ENCODE results near the gene TRMO.

Gene TRMO

DNA sequence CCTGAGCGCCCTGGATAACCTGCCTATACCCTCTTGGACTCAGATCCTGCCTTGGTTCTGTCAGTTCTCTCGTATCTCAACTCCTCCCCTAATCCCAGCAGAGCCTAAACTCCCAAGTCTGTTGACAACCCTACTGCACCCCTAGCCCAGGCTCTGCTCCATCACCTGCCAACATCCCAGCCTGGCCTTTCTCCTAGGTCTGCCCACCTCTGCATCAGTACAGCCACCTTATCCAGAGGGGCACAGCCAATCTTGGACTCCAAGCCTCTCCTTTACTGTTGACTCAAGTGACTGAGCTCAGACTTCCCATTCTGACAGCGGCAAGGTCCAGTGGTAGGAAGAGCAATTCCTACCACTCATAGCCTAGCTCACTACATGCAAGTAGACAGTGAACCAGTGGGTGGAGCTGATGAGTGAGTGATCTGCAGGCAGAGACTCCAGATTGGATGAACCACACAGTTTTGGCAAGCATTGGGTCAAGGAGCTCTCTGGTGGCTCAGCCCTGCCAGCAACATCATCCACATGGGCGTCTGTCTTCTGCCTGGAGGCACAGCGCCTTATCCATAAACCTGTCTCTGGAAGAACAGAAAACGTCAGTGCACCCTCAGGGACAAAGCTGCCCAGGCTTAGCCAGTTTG is 26.5 kb downstream of the TRMO start:
- peak; percentile 31 for DNase-seq
- Histone ChIP-seq H3K27ac (no peak overlapping the region), H3K4me3 (ENCODE audit: low read depth, low read length) (no peak overlapping the region), H3K27me3 (replicated peaks) (no peaks in the 10 kb centered on the region), H3K36me3 (replicated peaks) (no peaks in the 10 kb centered on the region)
- in situ Hi-C loops (cut with HindIII; ENCODE audit: low pct_ligation_motif_present, low sequenced_read_pairs): no loop called here
- TF ChIP-seq, protein P1, sequence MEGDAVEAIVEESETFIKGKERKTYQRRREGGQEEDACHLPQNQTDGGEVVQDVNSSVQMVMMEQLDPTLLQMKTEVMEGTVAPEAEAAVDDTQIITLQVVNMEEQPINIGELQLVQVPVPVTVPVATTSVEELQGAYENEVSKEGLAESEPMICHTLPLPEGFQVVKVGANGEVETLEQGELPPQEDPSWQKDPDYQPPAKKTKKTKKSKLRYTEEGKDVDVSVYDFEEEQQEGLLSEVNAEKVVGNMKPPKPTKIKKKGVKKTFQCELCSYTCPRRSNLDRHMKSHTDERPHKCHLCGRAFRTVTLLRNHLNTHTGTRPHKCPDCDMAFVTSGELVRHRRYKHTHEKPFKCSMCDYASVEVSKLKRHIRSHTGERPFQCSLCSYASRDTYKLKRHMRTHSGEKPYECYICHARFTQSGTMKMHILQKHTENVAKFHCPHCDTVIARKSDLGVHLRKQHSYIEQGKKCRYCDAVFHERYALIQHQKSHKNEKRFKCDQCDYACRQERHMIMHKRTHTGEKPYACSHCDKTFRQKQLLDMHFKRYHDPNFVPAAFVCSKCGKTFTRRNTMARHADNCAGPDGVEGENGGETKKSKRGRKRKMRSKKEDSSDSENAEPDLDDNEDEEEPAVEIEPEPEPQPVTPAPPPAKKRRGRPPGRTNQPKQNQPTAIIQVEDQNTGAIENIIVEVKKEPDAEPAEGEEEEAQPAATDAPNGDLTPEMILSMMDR (IDR thresholded peaks at IDR 0.05; ENCODE audit: low read depth, low read length, missing control alignments): peak; percentile 43

DNA sequence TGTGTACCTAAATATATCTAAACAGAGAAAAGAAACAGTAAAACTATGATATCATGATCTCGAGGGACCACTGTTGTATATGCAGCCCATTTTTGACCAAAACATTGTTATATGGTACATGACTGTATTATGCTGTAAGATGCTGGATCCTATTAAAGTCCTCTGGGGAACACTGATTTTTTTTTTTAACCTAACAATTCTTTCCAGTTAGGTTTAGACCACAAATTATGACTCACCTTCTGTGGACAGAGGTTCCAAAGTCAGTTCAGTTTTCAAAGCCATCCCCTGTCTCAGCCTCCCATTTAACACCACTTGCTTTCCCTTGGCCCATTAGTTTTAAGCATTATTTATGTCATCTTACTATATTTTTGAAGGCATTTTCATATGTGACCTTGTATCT is 27.1 kb downstream of the TRMO start:
- Histone ChIP-seq H3K36me3 (replicated peaks) (no peaks in the 10 kb centered on the region), H3K27me3 (replicated peaks) (no peaks in the 10 kb centered on the region), H3K27ac (no peak overlapping the region), H3K4me3 (ENCODE audit: low read depth, low read length) (no peak overlapping the region)
- no peak for DNase-seq
- in situ Hi-C loops (cut with HindIII; ENCODE audit: low pct_ligation_motif_present, low sequenced_read_pairs): no loop called here
- TF ChIP-seq, protein P1 (IDR thresholded peaks at IDR 0.05; ENCODE audit: low read depth, low read length, missing control alignments): no peak

DNA sequence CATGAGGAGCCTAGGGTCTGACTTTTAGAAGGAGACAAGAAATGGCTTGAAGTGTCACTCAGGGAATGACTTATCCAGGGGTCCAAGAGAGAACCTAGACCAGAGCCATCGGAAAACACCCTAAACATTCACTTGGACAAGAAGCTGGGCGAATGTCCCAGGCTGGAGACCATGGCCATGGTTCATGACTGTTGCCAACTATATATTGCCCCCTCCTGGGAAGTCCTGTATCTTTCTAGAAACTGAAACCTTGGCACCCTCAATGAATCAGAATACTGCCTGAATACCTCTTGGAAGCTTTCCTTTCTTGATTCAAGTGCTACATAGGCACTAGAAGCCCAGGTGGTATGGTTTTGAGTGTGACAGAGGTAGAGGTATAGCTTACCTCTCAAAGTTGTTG is 29.9 kb downstream of the TRMO start:
- Histone ChIP-seq H3K27ac (no peak overlapping the region), H3K36me3 (replicated peaks) (no peaks in the 10 kb centered on the region), H3K27me3 (replicated peaks) (no peaks in the 10 kb centered on the region), H3K4me3 (ENCODE audit: low read depth, low read length) (no peak overlapping the region)
- TF ChIP-seq, protein P1 (IDR thresholded peaks at IDR 0.05; ENCODE audit: low read depth, low read length, missing control alignments): no peak
- DNase-seq: no peak
- in situ Hi-C loops (cut with HindIII; ENCODE audit: low pct_ligation_motif_present, low sequenced_read_pairs): no loop called here

DNA sequence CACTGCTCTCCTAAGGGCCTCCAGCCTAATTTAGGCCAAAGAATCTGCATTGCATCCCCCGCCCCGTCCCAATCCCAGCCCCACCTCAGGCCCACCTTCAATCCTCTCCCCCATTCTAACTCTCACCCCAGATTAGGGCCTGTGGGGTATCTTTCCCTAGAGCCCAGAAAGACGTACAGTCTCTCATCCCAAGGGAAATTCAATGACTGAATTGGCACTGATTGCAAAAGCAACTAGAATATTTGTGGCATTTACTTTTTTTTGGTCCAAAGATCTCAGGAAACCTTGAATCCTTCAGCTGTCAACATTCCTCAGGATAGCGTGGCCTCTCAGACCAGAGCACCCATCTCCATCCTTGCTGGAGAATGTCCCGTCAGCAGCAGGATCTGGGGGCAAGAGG is 30.6 kb downstream of the TRMO start:
- Histone ChIP-seq H3K4me3 (ENCODE audit: low read depth, low read length) (no peak overlapping the region), H3K27ac (no peak overlapping the region), H3K36me3 (replicated peaks) (no peaks in the 10 kb centered on the region), H3K27me3 (replicated peaks) (no peaks in the 10 kb centered on the region)
- TF ChIP-seq, protein P1 (IDR thresholded peaks at IDR 0.05; ENCODE audit: low read depth, low read length, missing control alignments): no peak
- DNase-seq: no peak
- in situ Hi-C loops (cut with HindIII; ENCODE audit: low pct_ligation_motif_present, low sequenced_read_pairs): no loop called here

DNA sequence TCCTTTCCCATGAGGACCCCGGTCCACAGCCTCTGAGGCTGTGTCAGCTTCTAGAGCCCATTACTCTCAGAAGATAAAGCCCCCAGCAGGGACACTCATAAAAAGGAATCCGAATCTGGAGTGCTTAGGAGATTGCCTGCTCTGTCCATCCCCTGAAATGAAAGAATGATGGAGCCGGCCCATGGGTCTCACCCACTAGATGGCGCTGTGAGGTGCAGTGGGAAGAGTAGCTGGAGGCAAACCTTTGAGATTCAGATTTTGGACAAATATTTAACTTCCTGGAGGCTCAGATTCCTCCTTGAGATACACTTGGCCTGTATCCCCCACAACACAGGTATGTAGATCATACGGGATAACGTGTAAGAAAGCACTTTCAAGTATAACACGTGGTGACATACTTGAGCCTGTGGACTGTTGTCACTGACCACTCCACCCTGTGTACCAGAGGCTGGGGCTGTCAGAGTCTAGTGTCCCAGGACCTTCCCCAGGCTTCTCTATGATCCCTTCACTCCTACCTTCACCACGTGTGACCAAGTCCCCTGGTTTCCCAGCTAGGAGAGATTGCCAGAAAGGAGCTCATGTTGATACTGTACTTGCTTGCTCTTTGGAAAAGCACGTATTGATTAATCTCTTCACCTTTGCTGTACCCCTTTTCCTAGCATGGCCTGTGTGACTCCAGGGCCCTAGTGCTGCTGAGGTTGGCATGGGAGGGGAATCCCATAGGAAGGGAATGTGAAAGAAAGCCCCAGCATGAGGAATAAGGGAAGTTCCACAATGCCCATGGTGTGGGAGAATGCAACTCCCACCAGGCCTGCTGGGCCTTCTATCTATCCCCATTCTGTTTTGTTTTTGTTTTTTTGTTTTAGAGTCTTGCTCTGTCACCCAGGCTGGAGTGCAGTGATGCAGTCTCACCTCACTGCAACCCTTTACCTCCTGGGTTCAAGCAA is 32.1 kb downstream of the TRMO start:
- Histone ChIP-seq H3K27ac (no peak overlapping the region), H3K36me3 (replicated peaks) (no peaks in the 10 kb centered on the region), H3K4me3 (ENCODE audit: low read depth, low read length) (no peak overlapping the region), H3K27me3 (replicated peaks) (no peaks in the 10 kb centered on the region)
- DNase-seq: no peak
- in situ Hi-C loops (cut with HindIII; ENCODE audit: low pct_ligation_motif_present, low sequenced_read_pairs): no loop called here
- TF ChIP-seq, protein P1 (IDR thresholded peaks at IDR 0.05; ENCODE audit: low read depth, low read length, missing control alignments): peak; percentile 83
